ENCODE data around the gene MAPK6.
"Not testable (repeated sequence)": the region's sequence is repeated elsewhere in the genome, so short reads cannot be mapped to it uniquely, and the experiment has no call there.

MAPK6 gene

GRCh38 chr15:52082197-52083036 lies 63.4 kb downstream of the MAPK6 start:
- Histone ChIP-seq H3K4me2 (ENCODE audit: insufficient read depth, low read length, poor library complexity, severe bottlenecking) (no peak overlapping the region), H3K27ac (replicated peaks; ENCODE audit: low read length) (no peak overlapping the region), H2AFZ (ENCODE audit: low read length) (peak overlapping the region; percentile 28), H3K4me3 (ENCODE audit: low read length in 2 of 2) (no peak overlapping the region), H3K79me1 (ENCODE audit: low read depth, low read length) (no peaks in the 10 kb centered on the region), H3K23ac (ENCODE audit: low read depth, low read length, poor library complexity) (no peak overlapping the region), H3K27me3 (ENCODE audit: control insufficient read depth in 3 of 3, insufficient read depth in 3 of 3, low read depth in 1 of 3, low read length in 3 of 3) (no peaks in the 10 kb centered on the region), H2BK15ac (ENCODE audit: low read length) (no peak overlapping the region), H3K36me3 (replicated peaks in 1 of 2; ENCODE audit: control insufficient read depth in 2 of 2, insufficient read depth in 2 of 2, low read length in 2 of 2) (no peaks in the 10 kb centered on the region), H2BK12ac (ENCODE audit: low read length) (no peak overlapping the region), H3K9ac (ENCODE audit: low read depth, low read length, poor library complexity) (no peak overlapping the region), H2BK5ac (ENCODE audit: low read length) (no peak overlapping the region), H3K18ac (ENCODE audit: low read length) (no peak overlapping the region), H4K8ac (ENCODE audit: low read depth, low read length) (no peak overlapping the region), H2BK120ac (ENCODE audit: low read depth, low read length) (no peak overlapping the region), H4K91ac (ENCODE audit: low read depth, low read length, poor library complexity) (no peak overlapping the region), H3K4me1 (ENCODE audit: control insufficient read depth in 2 of 2, insufficient read depth in 1 of 2, low read depth in 1 of 2, low read length in 2 of 2) (peaks cover 0 to 3% of the 10 kb centered on the region in 2 donors), H2AK5ac (ENCODE audit: low read depth, low read length) (no peak overlapping the region), H3K9me3 (replicated peaks in 1 of 2; ENCODE audit: control insufficient read depth in 2 of 2, insufficient read depth in 1 of 2, low read depth in 1 of 2, low read length in 2 of 2) (peaks cover 0 to 3% of the 10 kb centered on the region in 2 donors), H3K14ac (ENCODE audit: low read length) (no peak overlapping the region), H3K4ac (ENCODE audit: low read length) (no peak overlapping the region)
- no CpG with 5 or more reads among the region's 5 CpGs for WGBS, 2 donors (ENCODE audit: extremely low coverage in 2 of 2, insufficient read length in 2 of 2, insufficient replicate concordance in 1 of 2)
- DNase-seq (ENCODE audit: low spot score): no peak

DNA sequence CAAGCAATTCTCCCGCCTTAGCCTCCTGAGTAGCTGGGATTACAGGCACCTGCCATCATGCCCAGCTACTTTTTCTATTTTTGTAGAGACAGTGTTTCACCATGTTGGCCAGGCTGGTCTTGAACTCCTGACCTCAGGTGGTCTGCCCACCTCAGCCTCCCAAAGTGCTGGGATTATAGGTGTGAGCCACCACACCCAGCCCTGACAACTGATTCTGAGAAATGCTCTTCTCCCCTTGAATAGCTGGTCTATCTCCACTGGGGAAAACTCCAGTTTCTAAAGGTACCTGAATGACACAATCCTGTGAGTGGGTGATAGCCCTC lies 64.0 kb downstream of the MAPK6 start:
- not testable (repeated sequence) for H4K91ac ChIP-seq (ENCODE audit: low read depth, low read length, poor library complexity); H3K36me3 ChIP-seq (replicated peaks in 1 of 2; ENCODE audit: control insufficient read depth in 2 of 2, insufficient read depth in 2 of 2, low read length in 2 of 2); H3K4ac ChIP-seq (ENCODE audit: low read length); H2BK15ac ChIP-seq (ENCODE audit: low read length); H3K23ac ChIP-seq (ENCODE audit: low read depth, low read length, poor library complexity); H3K14ac ChIP-seq (ENCODE audit: low read length); H3K27ac ChIP-seq (replicated peaks; ENCODE audit: low read length); H2BK120ac ChIP-seq (ENCODE audit: low read depth, low read length); H4K8ac ChIP-seq (ENCODE audit: low read depth, low read length); H3K4me2 ChIP-seq (ENCODE audit: insufficient read depth, low read length, poor library complexity, severe bottlenecking); H3K9ac ChIP-seq (ENCODE audit: low read depth, low read length, poor library complexity); H3K9me3 ChIP-seq (replicated peaks in 1 of 2; ENCODE audit: control insufficient read depth in 2 of 2, insufficient read depth in 1 of 2, low read depth in 1 of 2, low read length in 2 of 2); H3K18ac ChIP-seq (ENCODE audit: low read length); H3K79me1 ChIP-seq (ENCODE audit: low read depth, low read length); H2AK5ac ChIP-seq (ENCODE audit: low read depth, low read length); H2AFZ ChIP-seq (ENCODE audit: low read length); H3K27me3 ChIP-seq (ENCODE audit: control insufficient read depth in 3 of 3, insufficient read depth in 3 of 3, low read depth in 1 of 3, low read length in 3 of 3); H2BK5ac ChIP-seq (ENCODE audit: low read length); H3K4me3 ChIP-seq (ENCODE audit: low read length in 2 of 2); DNase-seq (ENCODE audit: low spot score); H2BK12ac ChIP-seq (ENCODE audit: low read length); H3K4me1 ChIP-seq (ENCODE audit: control insufficient read depth in 2 of 2, insufficient read depth in 1 of 2, low read depth in 1 of 2, low read length in 2 of 2)
- no CpG with 5 or more reads among the region's 1 CpG for WGBS, 2 donors (ENCODE audit: extremely low coverage in 2 of 2, insufficient read length in 2 of 2, insufficient replicate concordance in 1 of 2)

- Histone ChIP-seq H2BK5ac (ENCODE audit: low read length) (no peak overlapping the region), H2BK120ac (ENCODE audit: low read depth, low read length) (no peak overlapping the region), H3K79me1 (ENCODE audit: low read depth, low read length) (no peaks in the 10 kb centered on the region), H3K14ac (ENCODE audit: low read length) (no peak overlapping the region), H2AK5ac (ENCODE audit: low read depth, low read length) (no peak overlapping the region), H3K18ac (ENCODE audit: low read length) (no peak overlapping the region), H3K4me3 (ENCODE audit: low read length in 2 of 2) (no peak overlapping the region), H3K36me3 (replicated peaks in 1 of 2; ENCODE audit: control insufficient read depth in 2 of 2, insufficient read depth in 2 of 2, low read length in 2 of 2) (no peaks in the 10 kb centered on the region), H3K27me3 (ENCODE audit: control insufficient read depth in 3 of 3, insufficient read depth in 3 of 3, low read depth in 1 of 3, low read length in 3 of 3) (no peaks in the 10 kb centered on the region), H3K23ac (ENCODE audit: low read depth, low read length, poor library complexity) (no peak overlapping the region), H3K9me3 (replicated peaks in 1 of 2; ENCODE audit: control insufficient read depth in 2 of 2, insufficient read depth in 1 of 2, low read depth in 1 of 2, low read length in 2 of 2) (peaks cover 0 to 3% of the 10 kb centered on the region in 2 donors), H3K4me2 (ENCODE audit: insufficient read depth, low read length, poor library complexity, severe bottlenecking) (no peak overlapping the region), H3K27ac (replicated peaks; ENCODE audit: low read length) (no peak overlapping the region), H4K91ac (ENCODE audit: low read depth, low read length, poor library complexity) (no peak overlapping the region), H4K8ac (ENCODE audit: low read depth, low read length) (no peak overlapping the region), H2AFZ (ENCODE audit: low read length) (no peak overlapping the region), H2BK15ac (ENCODE audit: low read length) (no peak overlapping the region), H2BK12ac (ENCODE audit: low read length) (no peak overlapping the region), H3K4ac (ENCODE audit: low read length) (no peak overlapping the region), H3K4me1 (ENCODE audit: control insufficient read depth in 2 of 2, insufficient read depth in 1 of 2, low read depth in 1 of 2, low read length in 2 of 2) (peaks cover 0 to 3% of the 10 kb centered on the region in 2 donors), H3K9ac (ENCODE audit: low read depth, low read length, poor library complexity) (no peak overlapping the region)
- no peak for DNase-seq (ENCODE audit: low spot score)
- WGBS, 2 donors (ENCODE audit: extremely low coverage in 2 of 2, insufficient read length in 2 of 2, insufficient replicate concordance in 1 of 2): no CpG with 5 or more reads among the region's 4 CpGs
Observed at GRCh38 chr15:52083603-52084002, 64.6 kb downstream of the MAPK6 start.

- Histone ChIP-seq H3K9ac (ENCODE audit: low read depth, low read length, poor library complexity) (no peak overlapping the region), H2BK15ac (ENCODE audit: low read length) (no peak overlapping the region), H3K9me3 (replicated peaks in 1 of 2; ENCODE audit: control insufficient read depth in 2 of 2, insufficient read depth in 1 of 2, low read depth in 1 of 2, low read length in 2 of 2) (peaks cover 2 to 3% of the 10 kb centered on the region in 2 donors), H4K91ac (ENCODE audit: low read depth, low read length, poor library complexity) (no peak overlapping the region), H2BK120ac (ENCODE audit: low read depth, low read length) (no peak overlapping the region), H2BK12ac (ENCODE audit: low read length) (no peak overlapping the region), H3K27ac (replicated peaks; ENCODE audit: low read length) (no peak overlapping the region), H3K79me1 (ENCODE audit: low read depth, low read length) (no peaks in the 10 kb centered on the region), H3K4me3 (ENCODE audit: low read length in 2 of 2) (no peak overlapping the region), H2AK5ac (ENCODE audit: low read depth, low read length) (no peak overlapping the region), H3K4ac (ENCODE audit: low read length) (no peak overlapping the region), H3K14ac (ENCODE audit: low read length) (no peak overlapping the region), H4K8ac (ENCODE audit: low read depth, low read length) (no peak overlapping the region), H3K4me1 (ENCODE audit: control insufficient read depth in 2 of 2, insufficient read depth in 1 of 2, low read depth in 1 of 2, low read length in 2 of 2) (peaks cover 0 to 3% of the 10 kb centered on the region in 2 donors), H3K36me3 (replicated peaks in 1 of 2; ENCODE audit: control insufficient read depth in 2 of 2, insufficient read depth in 2 of 2, low read length in 2 of 2) (no peaks in the 10 kb centered on the region), H3K23ac (ENCODE audit: low read depth, low read length, poor library complexity) (no peak overlapping the region), H2BK5ac (ENCODE audit: low read length) (no peak overlapping the region), H3K4me2 (ENCODE audit: insufficient read depth, low read length, poor library complexity, severe bottlenecking) (no peak overlapping the region), H3K27me3 (ENCODE audit: control insufficient read depth in 3 of 3, insufficient read depth in 3 of 3, low read depth in 1 of 3, low read length in 3 of 3) (no peaks in the 10 kb centered on the region), H3K18ac (ENCODE audit: low read length) (no peak overlapping the region), H2AFZ (ENCODE audit: low read length) (no peak overlapping the region)
- DNase-seq (ENCODE audit: low spot score): no peak
Observed at GRCh38 chr15:52085299-52085698, 66.3 kb downstream of the MAPK6 start.

Measured in neuronal stem cell (in vitro differentiated cells).